ENCODE data around the gene MGAT4A.

The MGAT4A gene

GRCh38 chr2:98605076-98605475 is 125.9 kb downstream of the MGAT4A start:
- peaks cover 20% of the 10 kb centered on the region for H4K20me1 ChIP-seq (ENCODE audit: insufficient read depth, low read length, poor library complexity, severe bottlenecking)
- H3K9ac ChIP-seq (ENCODE audit: low read depth, low read length, poor library complexity, severe bottlenecking): no peak overlapping the region
- H3K9me2 ChIP-seq (replicated peaks; ENCODE audit: low read depth, low read length): no peaks in the 10 kb centered on the region
- H3F3A ChIP-seq (ENCODE audit: low read depth): no peaks in the 10 kb centered on the region
- no peak overlapping the region for H3K4me2 ChIP-seq (ENCODE audit: low read depth, low read length, poor library complexity, severe bottlenecking)
- H3K9me3 ChIP-seq (ENCODE audit: insufficient read depth, low read depth, low read length): no peaks in the 10 kb centered on the region
- no peak overlapping the region for H3K4me3 ChIP-seq (ENCODE audit: low read length, poor library complexity, severe bottlenecking)
- peaks cover 11% of the 10 kb centered on the region; the same call in 1 of the 2 replicates for H3K36me3 ChIP-seq (ENCODE audit: insufficient read depth, low read length)
- H3K79me2 ChIP-seq (ENCODE audit: insufficient read depth, low read length): peaks cover 40% of the 10 kb centered on the region
- no peak for TF ChIP-seq CTCF (conservative IDR thresholded peaks at IDR 0.05; ENCODE audit: low read length)
- no peak for TF ChIP-seq EZH2phosphoT487 (IDR thresholded peaks at IDR 0.05; ENCODE audit: borderline replicate concordance)
- no peaks in the 10 kb centered on the region for H3K27me3 ChIP-seq (ENCODE audit: insufficient read depth, low read length, poor library complexity, severe bottlenecking)
- no peak overlapping the region for H2AFZ ChIP-seq (ENCODE audit: low read length)
- H3K4me1 ChIP-seq (ENCODE audit: insufficient read depth, low read length, poor library complexity, severe bottlenecking): peaks cover 30% of the 10 kb centered on the region

GRCh38 chr2:98604547-98604946 is 126.4 kb downstream of the MGAT4A start:
- H3K4me2 ChIP-seq (ENCODE audit: low read depth, low read length, poor library complexity, severe bottlenecking): no peak overlapping the region
- no peak overlapping the region for H2AFZ ChIP-seq (ENCODE audit: low read length)
- TF ChIP-seq CTCF (conservative IDR thresholded peaks at IDR 0.05; ENCODE audit: low read length) (no peak), EZH2phosphoT487 (IDR thresholded peaks at IDR 0.05; ENCODE audit: borderline replicate concordance) (no peak)
- H3F3A ChIP-seq (ENCODE audit: low read depth): no peaks in the 10 kb centered on the region
- no peaks in the 10 kb centered on the region for H3K27me3 ChIP-seq (ENCODE audit: insufficient read depth, low read length, poor library complexity, severe bottlenecking)
- H3K4me3 ChIP-seq (ENCODE audit: low read length, poor library complexity, severe bottlenecking): no peak overlapping the region
- peaks cover 35% of the 10 kb centered on the region for H3K79me2 ChIP-seq (ENCODE audit: insufficient read depth, low read length)
- H3K9me3 ChIP-seq (ENCODE audit: insufficient read depth, low read depth, low read length): no peaks in the 10 kb centered on the region
- no peaks in the 10 kb centered on the region for H3K9me2 ChIP-seq (replicated peaks; ENCODE audit: low read depth, low read length)
- peaks cover 17% of the 10 kb centered on the region for H4K20me1 ChIP-seq (ENCODE audit: insufficient read depth, low read length, poor library complexity, severe bottlenecking)
- H3K36me3 ChIP-seq (ENCODE audit: insufficient read depth, low read length): peaks cover 16% of the 10 kb centered on the region; the same call in 1 of the 2 replicates
- no peak overlapping the region for H3K9ac ChIP-seq (ENCODE audit: low read depth, low read length, poor library complexity, severe bottlenecking)
- H3K4me1 ChIP-seq (ENCODE audit: insufficient read depth, low read length, poor library complexity, severe bottlenecking): peaks cover 24% of the 10 kb centered on the region

GRCh38 chr2:98601532-98602132 is 129.3 kb downstream of the MGAT4A start:
- Histone ChIP-seq H3K4me1 (ENCODE audit: insufficient read depth, low read length, poor library complexity, severe bottlenecking) (peaks cover 9% of the 10 kb centered on the region), H3K9ac (ENCODE audit: low read depth, low read length, poor library complexity, severe bottlenecking) (no peak overlapping the region), H2AFZ (ENCODE audit: low read length) (no peak overlapping the region)

More at GRCh38 chr2:98601532-98602132, 129.3 kb downstream of the MGAT4A start:
- Histone ChIP-seq H3K27me3 (ENCODE audit: insufficient read depth, low read length, poor library complexity, severe bottlenecking) (no peaks in the 10 kb centered on the region), H3F3A (ENCODE audit: low read depth) (no peaks in the 10 kb centered on the region), H3K9me2 (replicated peaks; ENCODE audit: low read depth, low read length) (no peaks in the 10 kb centered on the region), H3K4me3 (ENCODE audit: low read length, poor library complexity, severe bottlenecking) (no peak overlapping the region), H3K79me2 (ENCODE audit: insufficient read depth, low read length) (peaks cover 8% of the 10 kb centered on the region), H3K4me2 (ENCODE audit: low read depth, low read length, poor library complexity, severe bottlenecking) (no peak overlapping the region), H3K36me3 (ENCODE audit: insufficient read depth, low read length) (peaks cover 27% of the 10 kb centered on the region; the same call in 1 of the 2 replicates), H4K20me1 (ENCODE audit: insufficient read depth, low read length, poor library complexity, severe bottlenecking) (peaks cover under 1% of the 10 kb centered on the region), H3K9me3 (ENCODE audit: insufficient read depth, low read depth, low read length) (no peaks in the 10 kb centered on the region)
- TF ChIP-seq CTCF (conservative IDR thresholded peaks at IDR 0.05; ENCODE audit: low read length) (peak; percentile 93), EZH2phosphoT487 (IDR thresholded peaks at IDR 0.05; ENCODE audit: borderline replicate concordance) (no peak)

All from Loucy (cell line).